ENCODE data around the gene SHROOM1. TPM values are rescaled to one million over a fixed set of nuclear protein-coding genes. Genes with fewer than 3 reads are reported as not detected.
A peak's percentile ranks its signal among the peaks of the same experiment; 100 is the strongest.
"Not testable (repeated sequence)": the region's sequence is repeated elsewhere in the genome, so short reads cannot be mapped to it uniquely, and the experiment has no call there.

SHROOM1 gene
- total and polyA plus RNA-seq, 2 experiments from 2014 or later: 2.5 to 5.4 TPM

- not testable (repeated sequence) for H3K4me3 ChIP-seq; H3K27me3 ChIP-seq (ENCODE audit: insufficient read depth); DNase-seq (ENCODE audit: low spot score); H3K79me2 ChIP-seq (replicated peaks; ENCODE audit: insufficient read depth); H3K9me3 Mint-ChIP-seq; H2AFZ ChIP-seq; ATAC-seq; H3K9me2 ChIP-seq (ENCODE audit: insufficient read depth); H4K20me1 ChIP-seq (replicated peaks; ENCODE audit: insufficient read depth); H3K4me2 ChIP-seq; H3K36me3 ChIP-seq (ENCODE audit: insufficient read depth); H3K36me3 Mint-ChIP-seq (ENCODE audit: low read depth); H3K27ac Mint-ChIP-seq; H3K27me3 Mint-ChIP-seq (ENCODE audit: insufficient read depth, low read depth, poor library complexity); H3F3A ChIP-seq (replicated peaks; ENCODE audit: low read depth); H3K27ac ChIP-seq (ENCODE audit: low read depth); H3K4me3 Mint-ChIP-seq; H3K4me1 ChIP-seq (ENCODE audit: insufficient read depth)
- peaks cover 11% of the 10 kb centered on the region for H3K4me1 Mint-ChIP-seq
Observed at GRCh38 chr5:132802685-132803066, 27.8 kb downstream of the SHROOM1 start.

GRCh38 chr5:132802044-132802684, 28.3 kb downstream of the SHROOM1 start:
- Histone ChIP-seq H3K27ac (ENCODE audit: low read depth) (no peak overlapping the region), H3K9me2 (ENCODE audit: insufficient read depth) (no peaks in the 10 kb centered on the region), H3K4me1 (ENCODE audit: insufficient read depth) (peaks cover 4% of the 10 kb centered on the region), H3K4me2 (no peak overlapping the region), H3K36me3 (ENCODE audit: insufficient read depth) (no peaks in the 10 kb centered on the region), H3K79me2 (replicated peaks; ENCODE audit: insufficient read depth) (no peaks in the 10 kb centered on the region), H3K4me3 (no peak overlapping the region), H2AFZ (no peak overlapping the region), H3F3A (replicated peaks; ENCODE audit: low read depth) (no peaks in the 10 kb centered on the region), H4K20me1 (replicated peaks; ENCODE audit: insufficient read depth) (no peaks in the 10 kb centered on the region), H3K27me3 (ENCODE audit: insufficient read depth) (no peaks in the 10 kb centered on the region)
- peaks cover 4% of the 10 kb centered on the region; the same call in 2 of the 3 replicates for H3K9me3 Mint-ChIP-seq
- no peak overlapping the region for H3K27ac Mint-ChIP-seq
- H3K27me3 Mint-ChIP-seq (ENCODE audit: insufficient read depth, low read depth, poor library complexity): peaks cover 2% of the 10 kb centered on the region
- ATAC-seq: no peak
- no peak overlapping the region for H3K4me3 Mint-ChIP-seq
- TF ChIP-seq EZH2 (IDR thresholded peaks at IDR 0.05; ENCODE audit: low read depth, unreplicated experiment) (no peak), CREB1 (CRISPR knock-in tag; IDR thresholded peaks at IDR 0.05; ENCODE audit: low read depth) (no peak), JUNB (IDR thresholded peaks at IDR 0.05; ENCODE audit: unreplicated experiment) (no peak), ZNF462 (CRISPR knock-in tag; IDR thresholded peaks at IDR 0.05) (no peak), CTCF (conservative IDR thresholded peaks at IDR 0.05; ENCODE audit: low read depth in 2 of 2) (peak in 1 of 2 experiments; percentile 43; a peak in 2 of 4 replicates), EZH2phosphoT487 (IDR thresholded peaks at IDR 0.05; ENCODE audit: unreplicated experiment) (no peak)
- DNase-seq (ENCODE audit: low spot score): no peak
- H3K36me3 Mint-ChIP-seq (ENCODE audit: low read depth): no peaks in the 10 kb centered on the region
- peaks cover 6% of the 10 kb centered on the region for H3K4me1 Mint-ChIP-seq
